ENCODE measurements around the gene PAQR9. TPM values are rescaled to one million over a fixed set of nuclear protein-coding genes. Genes with fewer than 3 reads are reported as not detected.

The PAQR9 gene
- total RNA-seq, 2 experiments from 2014 or later, result not detected

GRCh38 chr3:142987707-142988106 is 24.2 kb upstream of the PAQR9 start:
- H3K27ac ChIP-seq (ENCODE audit: low read depth, low read length, poor library complexity, severe bottlenecking), result no peak overlapping the region
- no peaks in the 10 kb centered on the region for H3K79me2 ChIP-seq (ENCODE audit: insufficient read depth, low read depth, low read length)
- no peaks in the 10 kb centered on the region for H3K9me3 ChIP-seq (ENCODE audit: low read length)
- H3K4me3 ChIP-seq (ENCODE audit: low read depth, low read length, poor library complexity, severe bottlenecking), result no peak overlapping the region
- no TSS peak for BruUV-seq (replicated peaks)
- H3K9me2 ChIP-seq (ENCODE audit: insufficient read depth, low read length), result no peaks in the 10 kb centered on the region
- H2AFZ ChIP-seq (ENCODE audit: low read length), result 0 out of 2 replicates have a peak overlapping the region, but pooled peaks have one; percentile 23
- H3K4me1 ChIP-seq (ENCODE audit: insufficient read depth, low read length, poor library complexity, severe bottlenecking), result no peaks in the 10 kb centered on the region
- no peak overlapping the region for H3K4me2 ChIP-seq (ENCODE audit: low read length)
- TF ChIP-seq, protein P1, sequence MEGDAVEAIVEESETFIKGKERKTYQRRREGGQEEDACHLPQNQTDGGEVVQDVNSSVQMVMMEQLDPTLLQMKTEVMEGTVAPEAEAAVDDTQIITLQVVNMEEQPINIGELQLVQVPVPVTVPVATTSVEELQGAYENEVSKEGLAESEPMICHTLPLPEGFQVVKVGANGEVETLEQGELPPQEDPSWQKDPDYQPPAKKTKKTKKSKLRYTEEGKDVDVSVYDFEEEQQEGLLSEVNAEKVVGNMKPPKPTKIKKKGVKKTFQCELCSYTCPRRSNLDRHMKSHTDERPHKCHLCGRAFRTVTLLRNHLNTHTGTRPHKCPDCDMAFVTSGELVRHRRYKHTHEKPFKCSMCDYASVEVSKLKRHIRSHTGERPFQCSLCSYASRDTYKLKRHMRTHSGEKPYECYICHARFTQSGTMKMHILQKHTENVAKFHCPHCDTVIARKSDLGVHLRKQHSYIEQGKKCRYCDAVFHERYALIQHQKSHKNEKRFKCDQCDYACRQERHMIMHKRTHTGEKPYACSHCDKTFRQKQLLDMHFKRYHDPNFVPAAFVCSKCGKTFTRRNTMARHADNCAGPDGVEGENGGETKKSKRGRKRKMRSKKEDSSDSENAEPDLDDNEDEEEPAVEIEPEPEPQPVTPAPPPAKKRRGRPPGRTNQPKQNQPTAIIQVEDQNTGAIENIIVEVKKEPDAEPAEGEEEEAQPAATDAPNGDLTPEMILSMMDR (conservative IDR thresholded peaks at IDR 0.05; ENCODE audit: low read length), result no peak
- no peak for TF ChIP-seq EZH2phosphoT487 (IDR thresholded peaks at IDR 0.05; ENCODE audit: borderline replicate concordance, low read depth, low read length)
- no peaks in the 10 kb centered on the region for H4K20me1 ChIP-seq (ENCODE audit: insufficient read depth, low read length)
- ChIA-PET CTCF (ENCODE audit: unreplicated experiment) (interaction anchor here (1.5 kb wide), 1 partner anchor 159 kb away, joined by 4 read pairs; no protein-coding TSS in a partner anchor), POLR2A (no interaction called here)
- no peak for DNase-seq (ENCODE audit: low spot score)
- intact Hi-C loops (cut with micrococcal nuclease; ENCODE audit: unreplicated experiment), result loop anchor here (2.0 kb wide), 1 partner anchor 159 kb away; no protein-coding TSS in a partner anchor
- no peaks in the 10 kb centered on the region for H3K36me3 ChIP-seq (ENCODE audit: insufficient read depth, low read length)

DNA sequence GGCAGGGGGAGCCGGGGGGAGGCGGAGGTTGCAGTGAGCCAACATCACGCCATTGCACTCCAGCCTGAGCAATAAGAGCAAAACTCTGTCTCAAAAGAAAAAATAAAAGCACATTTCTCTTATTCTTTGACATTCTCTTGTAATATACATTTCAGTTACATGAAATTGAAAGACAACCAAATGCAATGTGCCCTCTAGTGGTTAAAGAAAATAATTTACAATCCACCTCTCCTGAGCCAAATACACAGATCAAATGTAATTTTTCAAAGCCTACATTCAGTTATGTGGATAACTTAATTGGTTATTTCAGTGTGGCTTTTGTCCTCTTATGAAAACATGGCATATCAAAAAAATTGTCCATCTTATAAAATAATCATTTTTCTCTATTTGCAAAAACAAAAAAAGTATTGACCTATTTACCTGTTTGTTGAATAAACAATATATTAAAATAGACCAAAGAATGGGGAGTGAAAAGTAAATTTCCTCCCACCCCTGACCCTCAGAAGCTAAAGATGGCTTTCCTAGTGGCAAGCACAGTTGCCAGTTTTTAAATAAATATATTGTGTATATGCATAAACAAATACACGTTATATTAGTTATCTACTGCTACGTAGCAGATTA is 23.7 kb upstream of the PAQR9 start:
- BruUV-seq (replicated peaks), result no TSS peak
- ChIA-PET POLR2A (no interaction called here), CTCF (ENCODE audit: unreplicated experiment) (interaction anchor here (1.5 kb wide), 1 partner anchor 159 kb away, joined by 4 read pairs; no protein-coding TSS in a partner anchor)
- Histone ChIP-seq H4K20me1 (ENCODE audit: insufficient read depth, low read length) (no peaks in the 10 kb centered on the region), H2AFZ (ENCODE audit: low read length) (0 out of 2 replicates have a peak overlapping the region, but pooled peaks have one; percentile 23), H3K4me2 (ENCODE audit: low read length) (no peak overlapping the region), H3K36me3 (ENCODE audit: insufficient read depth, low read length) (no peaks in the 10 kb centered on the region), H3K79me2 (ENCODE audit: insufficient read depth, low read depth, low read length) (no peaks in the 10 kb centered on the region), H3K4me1 (ENCODE audit: insufficient read depth, low read length, poor library complexity, severe bottlenecking) (no peaks in the 10 kb centered on the region), H3K27ac (ENCODE audit: low read depth, low read length, poor library complexity, severe bottlenecking) (no peak overlapping the region), H3K9me3 (ENCODE audit: low read length) (no peaks in the 10 kb centered on the region), H3K4me3 (ENCODE audit: low read depth, low read length, poor library complexity, severe bottlenecking) (no peak overlapping the region), H3K9me2 (ENCODE audit: insufficient read depth, low read length) (no peaks in the 10 kb centered on the region)
- TF ChIP-seq, protein P1 (conservative IDR thresholded peaks at IDR 0.05; ENCODE audit: low read length), result peak; percentile 87
- TF ChIP-seq EZH2phosphoT487 (IDR thresholded peaks at IDR 0.05; ENCODE audit: borderline replicate concordance, low read depth, low read length), result no peak
- DNase-seq (ENCODE audit: low spot score), result peak; percentile 58
- intact Hi-C loops (cut with micrococcal nuclease; ENCODE audit: unreplicated experiment), result loop anchor here (2.0 kb wide), 1 partner anchor 158 kb away; no protein-coding TSS in a partner anchor

GRCh38 chr3:142984255-142984654 is 20.8 kb upstream of the PAQR9 start:
- Histone ChIP-seq H4K20me1 (ENCODE audit: insufficient read depth, low read length) (no peaks in the 10 kb centered on the region), H3K4me3 (ENCODE audit: low read depth, low read length, poor library complexity, severe bottlenecking) (no peak overlapping the region), H3K27ac (ENCODE audit: low read depth, low read length, poor library complexity, severe bottlenecking) (no peak overlapping the region), H3K9me2 (ENCODE audit: insufficient read depth, low read length) (no peaks in the 10 kb centered on the region), H3K9me3 (ENCODE audit: low read length) (no peaks in the 10 kb centered on the region), H3K79me2 (ENCODE audit: insufficient read depth, low read depth, low read length) (no peaks in the 10 kb centered on the region), H3K36me3 (ENCODE audit: insufficient read depth, low read length) (no peaks in the 10 kb centered on the region), H2AFZ (ENCODE audit: low read length) (no peak overlapping the region), H3K4me1 (ENCODE audit: insufficient read depth, low read length, poor library complexity, severe bottlenecking) (no peaks in the 10 kb centered on the region), H3K4me2 (ENCODE audit: low read length) (no peak overlapping the region)
- no peak for TF ChIP-seq EZH2phosphoT487 (IDR thresholded peaks at IDR 0.05; ENCODE audit: borderline replicate concordance, low read depth, low read length)
- TF ChIP-seq, protein P1 (conservative IDR thresholded peaks at IDR 0.05; ENCODE audit: low read length), result no peak
- DNase-seq (ENCODE audit: low spot score), result no peak
- BruUV-seq (replicated peaks), result no TSS peak
- CTCF ChIA-PET (ENCODE audit: unreplicated experiment), result no interaction called here
- POLR2A ChIA-PET, result interaction anchor here (0.6 to 1.6 kb wide), 4 partner anchors 17 to 1290 kb away, joined by 3 to 5 read pairs (median 4); partner anchors contain the start of gene U2SURP
- intact Hi-C loops (cut with micrococcal nuclease; ENCODE audit: unreplicated experiment), result no loop called here
